ENCODE measurements around the gene CTDSP2.
"Not testable (repeated sequence)": the region's sequence is repeated elsewhere in the genome, so short reads cannot be mapped to it uniquely, and the experiment has no call there.

CTDSP2 gene

DNA sequence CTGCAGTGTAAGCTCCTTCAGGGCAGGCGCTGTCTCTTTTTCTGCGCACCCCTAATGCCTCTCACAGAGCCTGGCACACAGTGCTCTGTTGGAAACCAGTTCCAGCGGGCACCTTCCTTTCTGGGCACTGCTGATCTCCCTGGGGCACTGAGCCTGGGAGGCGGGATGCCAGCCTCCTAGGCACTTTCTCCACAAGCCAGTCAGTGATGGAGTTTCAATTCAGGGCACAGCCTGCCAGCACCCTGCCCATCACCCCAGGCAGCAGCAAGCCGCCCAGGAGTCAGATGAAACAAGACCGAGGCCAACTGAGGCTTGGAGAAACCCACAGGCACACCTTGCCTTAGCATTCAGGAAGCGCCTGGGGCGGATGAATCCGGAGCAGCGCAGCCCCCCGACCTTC is 5.7 kb upstream of the CTDSP2 start:
- DNase-seq: no peak

DNA sequence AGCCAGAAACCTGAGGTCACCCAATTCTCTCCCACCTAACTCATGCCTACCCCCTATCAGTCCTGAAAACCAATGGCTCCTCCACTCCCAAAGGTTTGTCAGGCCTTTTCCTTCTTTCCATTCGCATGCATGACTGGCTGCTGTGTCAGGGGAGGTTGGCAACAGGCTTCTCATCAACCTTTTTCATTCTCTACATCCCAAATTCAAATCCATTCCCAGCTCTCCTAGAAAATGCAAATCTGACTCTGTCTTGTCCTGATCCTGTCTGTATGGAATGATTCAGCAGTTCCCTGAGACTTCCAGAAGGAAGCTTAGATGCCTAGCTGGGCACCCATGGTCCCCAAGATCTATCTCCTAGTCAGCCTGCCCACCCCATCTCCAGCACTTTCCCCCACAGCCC is 5.0 kb upstream of the CTDSP2 start:
- DNase-seq: no peak

DNA sequence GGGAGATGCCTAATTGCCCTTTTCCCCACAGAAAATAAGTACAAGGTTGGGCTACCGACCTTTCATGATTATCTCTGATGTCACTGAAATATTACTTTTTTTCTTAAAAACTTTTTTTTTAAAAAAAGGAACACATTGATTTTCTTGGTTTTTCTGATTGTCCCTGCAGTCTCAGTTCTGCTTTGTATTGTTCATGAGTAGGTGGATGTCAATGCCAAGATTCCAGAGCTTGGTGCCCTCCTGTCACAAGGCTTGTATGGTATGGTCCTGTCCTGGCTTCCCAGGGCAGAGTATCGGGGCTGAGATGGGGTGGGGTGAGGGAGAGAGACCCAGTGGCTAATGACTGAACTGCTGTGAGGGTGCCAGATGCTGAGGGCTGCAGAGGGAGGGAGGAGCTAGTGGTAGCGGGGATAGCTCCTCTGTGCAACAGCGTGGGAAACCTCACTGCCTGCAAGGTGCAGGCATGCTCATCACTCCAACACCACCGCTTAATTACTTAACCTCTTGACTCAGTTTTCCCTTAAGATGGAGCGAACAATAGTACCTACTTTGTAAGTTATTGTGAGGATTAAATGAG is 4.4 kb upstream of the CTDSP2 start:
- DNase-seq: no peak

DNA sequence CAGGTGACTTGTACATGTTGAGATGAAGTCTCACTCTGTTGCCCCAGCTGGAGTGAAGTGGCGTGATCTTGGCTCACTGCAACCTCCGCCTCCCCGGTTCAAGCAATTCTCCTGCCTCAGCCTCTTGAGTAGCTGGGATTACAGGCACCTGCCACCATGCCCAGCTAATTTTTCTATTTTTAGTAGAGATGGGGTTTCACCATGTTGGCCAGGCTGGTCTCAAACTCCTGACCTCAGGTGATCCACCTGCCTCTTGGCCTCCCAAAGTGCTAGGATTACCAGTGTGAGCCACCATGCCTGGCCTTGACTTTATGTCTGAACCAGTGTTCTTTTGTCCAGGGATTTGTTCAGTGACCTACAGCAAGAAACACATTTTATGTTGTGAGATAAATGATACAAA is 2.9 kb upstream of the CTDSP2 start:
- not testable (repeated sequence) for DNase-seq

DNA sequence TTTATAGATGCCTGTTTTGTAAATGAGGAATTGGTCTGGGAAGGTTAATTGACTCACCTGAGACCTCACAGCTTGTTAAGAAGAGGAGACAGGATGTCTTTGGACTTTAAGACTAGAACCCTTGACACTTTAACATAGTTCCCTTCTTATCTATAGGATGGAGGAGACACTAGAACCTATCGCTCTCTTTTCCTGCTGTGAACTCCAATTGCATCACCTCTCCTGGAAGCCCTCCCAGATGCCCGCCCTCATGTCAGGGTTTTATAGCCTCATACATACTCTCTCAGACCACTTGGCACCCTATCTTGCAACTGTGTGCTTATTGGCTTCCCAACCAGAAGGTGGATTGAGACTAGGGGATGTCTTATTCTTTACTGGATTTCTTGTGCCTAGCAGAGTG is 2.5 kb upstream of the CTDSP2 start:
- DNase-seq: no peak

DNA sequence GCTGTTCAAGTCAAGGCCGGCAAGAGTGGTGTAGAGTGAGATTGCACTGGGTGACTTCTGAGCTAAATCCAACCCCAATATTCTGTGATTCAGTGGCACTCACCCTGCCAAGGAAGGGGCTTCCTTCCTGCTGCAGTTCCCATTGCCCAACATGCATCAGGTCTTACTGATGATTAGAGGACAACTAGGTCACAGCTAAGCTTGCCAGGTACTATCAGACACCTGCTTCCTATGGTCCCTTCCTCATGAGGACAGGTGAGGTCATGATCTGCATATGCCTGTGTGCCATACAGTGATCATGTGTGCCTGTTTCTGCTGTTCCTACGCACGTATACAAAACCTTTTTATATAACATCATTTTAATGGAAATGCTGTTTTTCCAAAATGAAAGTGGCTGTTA is 1.7 kb upstream of the CTDSP2 start:
- no peak for DNase-seq

DNA sequence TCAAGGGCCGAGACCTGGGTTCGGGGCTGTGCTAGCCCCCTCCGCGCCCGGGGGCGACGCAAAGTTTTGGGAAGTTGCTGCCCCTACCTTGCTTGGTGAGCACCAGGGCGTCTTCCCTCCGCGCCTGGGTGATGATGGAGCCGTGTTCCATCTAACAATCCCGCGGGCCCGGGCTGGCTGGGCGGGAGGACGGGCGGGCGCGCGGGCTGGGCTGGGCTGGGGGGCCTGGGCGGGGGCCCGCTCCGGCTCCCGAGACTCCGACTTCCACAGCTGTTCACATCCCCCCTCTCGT is 298 bp downstream of the CTDSP2 start:
- no peak for DNase-seq

DNA sequence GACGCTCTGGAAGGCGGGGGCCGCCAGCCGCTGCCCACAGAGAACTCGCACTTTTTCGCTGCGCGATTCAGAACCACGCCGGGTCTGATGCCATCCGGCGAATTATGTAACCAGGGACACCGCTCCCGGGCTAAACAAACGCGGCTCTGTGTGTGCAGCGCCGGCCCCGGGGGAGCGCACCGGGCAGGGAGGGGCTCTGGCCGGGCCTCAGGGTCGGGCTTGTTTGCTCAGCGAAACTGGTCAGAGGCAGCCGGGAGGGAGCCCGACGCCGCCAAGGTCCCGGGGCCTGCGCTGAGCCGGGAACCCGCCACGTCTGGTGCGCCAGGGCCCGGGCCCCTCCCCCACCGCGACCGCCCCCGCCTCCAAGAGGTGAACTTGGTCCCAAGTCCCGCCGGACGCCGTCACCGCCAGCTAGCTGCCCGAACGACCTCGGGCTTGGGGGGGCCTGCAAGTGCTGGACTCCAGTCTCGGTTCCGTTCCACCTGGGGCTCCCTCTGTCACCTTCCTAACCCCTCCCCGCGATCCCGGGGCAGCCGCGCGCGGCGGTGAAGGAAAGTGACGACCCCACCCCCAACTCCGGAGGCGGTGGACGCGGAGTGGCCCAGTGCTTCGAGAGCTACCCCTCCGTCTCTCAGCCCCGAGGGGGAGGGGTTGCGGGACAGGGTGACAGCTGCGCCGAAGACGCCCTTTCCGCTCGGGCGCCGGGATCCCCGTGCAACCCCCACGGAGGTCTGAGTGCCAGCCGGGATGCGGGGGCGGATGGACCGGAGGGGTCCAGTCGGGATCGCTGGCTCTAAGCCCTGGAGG is 848 bp downstream of the CTDSP2 start:
- DNase-seq: peak; percentile 79

DNA sequence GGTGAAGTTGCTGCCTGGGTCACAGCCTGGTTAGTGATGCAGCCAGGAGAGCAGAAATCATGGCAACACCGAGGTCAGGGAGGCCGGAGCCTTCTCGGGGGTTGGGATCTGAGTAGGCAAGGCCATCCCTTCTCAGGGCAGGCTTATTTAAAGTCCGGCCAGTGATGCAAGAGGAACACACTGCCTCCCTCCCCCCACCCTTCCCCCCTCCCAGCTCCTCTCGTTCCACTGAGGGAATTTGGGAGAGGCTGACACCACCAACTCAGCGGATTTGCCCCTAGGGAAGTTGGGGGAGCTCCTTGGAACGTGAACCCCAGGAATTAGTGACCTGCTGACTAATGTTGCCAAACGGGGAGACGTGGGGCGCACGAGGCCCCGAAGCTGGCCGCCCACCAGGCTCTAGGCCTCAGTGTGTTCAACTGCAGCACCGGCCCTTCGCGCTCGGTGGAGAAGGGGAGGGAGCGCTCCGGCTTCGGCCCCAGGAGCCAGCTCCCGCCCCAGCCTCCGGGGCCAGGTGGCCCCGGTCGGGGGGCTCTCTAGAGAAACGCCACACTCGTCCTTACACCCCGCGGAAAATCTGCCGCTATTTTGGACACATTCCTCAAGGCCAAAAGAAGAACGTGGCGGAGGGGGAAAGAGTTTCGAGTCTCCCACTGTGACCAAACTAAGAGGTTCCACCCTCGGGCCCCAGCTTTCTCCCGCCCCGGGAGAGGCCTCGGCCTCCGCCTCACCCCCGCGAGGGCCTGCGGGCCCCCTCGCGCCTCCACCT is 1.6 kb downstream of the CTDSP2 start:
- peak; percentile 51 for DNase-seq

DNA sequence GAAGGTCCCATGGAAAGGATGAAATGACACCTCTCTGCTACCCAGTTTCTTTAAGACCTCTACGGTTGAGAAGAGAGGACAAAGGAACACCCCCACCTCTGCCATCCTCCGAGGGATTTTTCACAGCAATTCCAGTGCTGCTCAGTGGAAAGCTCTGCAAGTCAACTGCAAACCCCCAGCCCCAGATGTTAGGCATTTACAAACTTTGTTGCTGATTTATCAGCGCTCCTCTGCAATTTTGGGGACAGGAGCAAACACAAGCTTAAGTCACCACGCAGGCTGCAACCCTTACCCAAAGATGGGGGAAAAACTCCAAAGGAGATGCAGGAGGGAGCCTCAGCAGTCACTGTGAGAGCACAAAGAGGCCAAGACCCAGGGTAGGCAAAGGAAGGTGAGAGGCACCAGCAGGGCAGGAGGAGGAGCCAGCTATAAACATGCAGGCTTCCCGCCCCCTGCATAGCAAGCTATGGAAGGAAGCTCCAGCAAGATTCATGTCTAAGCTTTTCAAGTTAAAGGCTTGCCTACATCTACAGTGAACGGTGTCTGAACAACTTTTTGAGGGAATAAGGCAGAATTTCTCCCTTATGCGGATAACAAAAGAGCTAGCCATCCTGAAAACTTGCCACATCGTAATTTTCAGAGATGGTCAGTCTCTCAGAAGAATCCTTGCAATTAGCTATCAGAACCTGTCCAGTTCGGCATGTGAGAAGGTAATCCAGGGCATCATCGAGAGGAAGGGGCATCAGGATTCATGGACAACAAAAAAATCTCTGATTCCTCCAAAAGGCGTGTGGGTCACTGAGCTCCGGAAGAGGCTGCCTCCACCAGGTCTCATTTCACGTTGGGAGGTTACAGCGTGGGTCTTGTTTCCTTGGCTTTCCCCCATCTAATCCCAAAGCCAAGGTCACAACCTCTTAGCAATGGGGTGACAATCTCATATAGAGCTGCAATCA is 3.9 kb downstream of the CTDSP2 start:
- DNase-seq: peak; percentile 62

DNA sequence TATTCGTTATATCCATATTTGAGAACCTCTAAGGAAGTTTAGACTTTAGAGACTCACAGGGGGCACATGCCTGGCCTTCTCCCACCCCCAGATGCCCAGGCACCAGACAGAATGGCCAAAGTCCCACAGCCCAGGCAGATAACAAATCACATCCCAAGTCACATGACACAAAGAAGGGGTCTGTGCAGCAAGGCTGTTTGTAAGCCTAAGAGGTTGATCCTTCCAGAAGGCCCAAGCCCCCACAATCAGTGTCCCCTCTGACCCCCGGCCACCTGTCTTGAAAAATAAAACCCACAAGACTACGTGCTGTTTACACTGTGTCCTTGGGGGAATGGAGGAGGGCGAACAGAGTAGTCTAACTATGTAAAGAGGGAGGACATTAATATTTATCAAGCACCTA is 5.1 kb downstream of the CTDSP2 start:
- no peak for DNase-seq

DNA sequence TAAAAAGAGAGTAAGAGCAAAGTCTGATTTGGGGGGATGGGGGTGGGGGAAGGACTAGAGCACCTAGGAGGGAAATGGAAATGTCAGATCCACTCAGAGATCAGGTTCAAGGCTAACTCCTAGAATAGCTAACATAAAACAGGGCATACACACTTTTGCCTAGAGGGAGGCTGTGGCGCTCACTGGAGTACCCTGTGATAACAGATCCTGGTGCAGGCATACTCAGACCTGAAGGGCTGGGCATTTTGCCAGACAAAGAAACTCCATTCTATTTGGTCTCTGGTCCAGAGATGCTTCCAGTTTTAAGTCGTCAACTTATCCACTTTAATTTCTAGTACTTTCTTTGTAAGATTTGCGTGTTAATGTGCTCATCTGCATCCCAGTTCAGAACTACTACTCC is 5.8 kb downstream of the CTDSP2 start:
- DNase-seq: no peak

DNA sequence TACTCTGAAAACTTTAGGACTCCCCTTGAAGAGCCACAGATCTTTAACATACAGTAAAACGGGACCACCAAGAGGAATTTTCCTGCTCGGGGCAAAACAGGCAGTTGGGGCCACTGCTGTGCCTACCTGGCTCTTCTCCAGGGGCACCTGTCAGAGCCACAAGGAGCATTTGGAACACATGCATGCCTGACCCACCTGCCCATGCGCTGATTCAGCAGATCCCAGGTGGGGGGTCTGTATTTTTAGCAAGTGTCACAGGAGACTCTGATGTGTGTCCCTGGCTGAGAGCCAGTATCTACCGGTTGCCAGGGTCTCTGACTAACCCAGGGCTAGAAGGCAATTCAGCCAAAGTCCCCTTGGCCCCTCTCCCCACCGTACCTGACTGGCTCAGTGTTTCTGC is 6.5 kb downstream of the CTDSP2 start:
- DNase-seq: no peak

DNA sequence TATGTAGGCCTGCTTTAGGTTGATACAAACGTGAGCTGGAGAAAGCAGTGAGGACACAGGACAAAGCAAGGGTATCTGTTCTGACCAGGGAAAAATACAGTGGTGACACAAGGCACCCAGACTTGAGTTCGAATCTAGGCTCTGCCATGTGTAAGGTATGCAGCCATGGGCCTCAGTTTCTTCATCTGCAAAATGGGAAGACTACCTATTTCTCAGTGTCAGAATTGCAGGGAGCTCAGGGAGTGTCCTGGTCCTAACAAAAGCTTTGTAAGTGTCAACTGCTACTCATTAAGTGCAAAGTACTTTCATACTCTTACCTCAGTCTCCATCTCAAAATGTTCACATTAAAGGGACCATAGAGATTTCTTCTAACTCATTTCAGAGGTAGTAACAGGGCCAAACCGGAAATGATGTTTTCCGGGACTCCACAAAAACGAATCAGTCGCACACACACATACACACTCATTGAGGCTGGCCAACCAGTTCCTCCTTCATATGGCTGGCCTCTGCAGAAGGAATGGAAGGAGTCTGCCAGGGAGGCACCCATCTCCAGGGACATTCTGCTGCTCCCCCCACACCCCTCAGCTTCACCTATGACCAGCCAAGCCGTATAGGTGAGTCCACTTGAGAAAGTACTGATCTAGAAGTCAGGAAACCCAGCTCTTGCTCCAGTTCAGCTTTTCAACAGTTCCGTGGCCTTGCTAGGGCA is 7.8 kb downstream of the CTDSP2 start:
- peak; percentile 62 for DNase-seq

DNA sequence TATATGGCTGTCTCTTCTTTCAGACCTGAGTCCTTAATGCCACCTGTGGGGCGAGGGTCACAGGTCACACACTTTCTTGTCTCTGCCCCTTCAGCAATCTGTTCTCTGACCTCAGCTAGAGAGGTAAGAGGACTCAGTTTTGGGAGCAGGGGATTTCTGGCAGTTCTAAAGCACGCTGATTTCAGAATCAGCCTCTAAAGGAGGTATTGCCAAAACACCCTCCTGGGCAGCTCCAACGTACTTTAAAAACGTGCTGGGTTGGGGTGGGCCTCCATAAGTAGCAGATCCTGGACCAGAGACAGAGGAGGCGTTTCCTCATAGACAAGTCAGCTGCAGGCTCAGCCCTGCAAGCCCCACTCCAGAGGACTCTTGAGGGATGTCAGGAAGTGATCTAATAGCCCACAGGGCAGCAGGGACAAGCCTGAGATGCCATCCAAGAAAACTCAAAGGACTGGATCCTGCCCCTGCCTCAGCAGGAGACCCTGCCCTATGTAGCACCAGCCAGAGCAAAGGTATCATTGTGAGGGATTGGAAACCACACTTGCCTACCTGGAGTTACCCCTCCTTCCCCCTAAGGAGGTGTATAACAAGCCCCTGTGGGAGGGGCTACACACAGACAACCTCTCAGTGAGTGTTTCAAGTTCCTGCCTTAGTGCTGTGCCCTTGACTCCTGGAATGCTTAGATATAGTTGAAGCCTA is 8.5 kb downstream of the CTDSP2 start:
- DNase-seq: no peak

DNA sequence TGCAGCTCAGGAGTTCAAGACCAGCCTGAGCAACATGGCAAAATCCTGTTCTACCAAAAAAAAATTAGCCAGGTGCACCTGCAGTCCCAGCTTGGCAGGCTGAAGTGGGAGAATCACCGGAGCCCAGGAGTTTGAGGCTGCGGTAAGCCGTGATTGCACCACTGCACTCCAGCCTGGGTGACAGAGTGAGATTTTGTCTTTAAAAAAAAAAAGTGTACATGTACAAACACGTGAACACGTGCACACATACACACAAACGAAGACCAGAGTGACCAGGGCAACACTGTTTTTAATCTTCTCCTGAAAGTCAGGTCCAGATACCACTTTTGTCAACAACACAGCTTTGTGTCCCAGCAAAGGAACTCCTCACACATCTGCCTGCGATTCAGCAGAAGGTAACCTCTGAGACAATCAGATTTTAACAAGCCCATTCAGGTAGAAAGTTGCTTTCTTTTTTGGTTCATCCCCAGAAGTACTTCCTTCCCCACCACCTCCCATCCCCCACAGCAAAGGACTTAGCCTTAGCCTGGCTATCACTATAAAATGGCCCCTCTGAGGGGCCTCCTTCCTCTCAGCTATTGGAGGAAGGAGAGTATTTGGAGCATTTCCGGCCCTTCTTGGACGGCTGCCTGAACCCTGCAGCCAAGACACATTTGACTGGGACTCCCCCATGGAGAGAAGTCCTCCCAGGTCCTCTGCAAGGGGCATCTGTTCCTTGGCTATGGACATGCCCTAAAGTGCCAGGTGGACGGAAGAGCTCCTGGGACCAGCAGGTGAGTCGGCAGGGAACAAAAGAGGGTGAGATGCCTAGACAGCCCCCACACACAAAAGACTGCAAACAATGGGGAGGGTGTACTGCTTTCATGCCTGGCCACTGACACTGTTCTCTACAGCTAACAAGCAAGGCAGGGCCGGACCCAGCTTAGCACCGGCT is 9.8 kb downstream of the CTDSP2 start:
- DNase-seq: peak; percentile 58

DNA sequence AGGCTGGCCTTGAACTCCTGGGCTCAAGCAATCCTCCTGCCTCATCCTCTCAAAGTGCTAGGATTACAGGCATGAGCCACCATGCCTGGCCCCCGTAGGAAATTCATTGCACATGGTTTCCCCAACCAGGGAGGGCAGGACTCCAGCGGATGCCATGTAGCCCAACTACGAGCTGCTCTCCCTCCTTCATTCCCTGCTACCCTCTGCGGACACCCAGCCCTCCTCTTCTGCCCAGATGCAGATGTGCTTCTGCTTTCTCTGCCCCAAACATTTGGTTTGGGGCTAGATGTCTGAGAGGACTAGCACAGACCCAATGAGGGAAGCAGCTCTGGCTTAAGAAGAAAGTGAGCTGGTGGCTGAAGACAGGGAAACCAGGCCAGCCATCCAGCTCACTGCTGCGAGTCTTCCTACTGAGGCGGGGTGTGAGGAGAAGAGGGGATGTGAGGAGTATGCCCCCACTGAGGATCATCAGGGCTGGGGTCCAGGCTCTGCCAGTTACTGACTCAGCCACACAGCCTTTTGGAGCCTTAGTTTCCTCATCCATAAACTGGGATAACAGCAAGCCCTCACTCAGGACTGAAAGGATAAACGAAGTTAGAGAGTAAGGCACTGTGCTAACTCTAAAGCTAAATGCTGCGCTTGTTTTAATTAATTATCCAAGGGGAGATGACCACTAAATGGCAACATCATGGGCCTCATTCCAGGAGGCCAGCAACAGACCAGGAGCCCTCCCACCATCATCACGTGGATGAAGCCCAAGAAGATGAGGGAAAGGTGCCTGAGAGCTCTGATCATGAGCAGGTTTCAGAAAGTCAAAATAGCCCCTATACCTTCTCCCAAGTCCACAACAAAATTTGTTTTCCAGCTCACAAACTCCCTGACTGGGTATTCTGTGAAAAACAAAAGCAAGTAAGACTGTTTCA is 10.9 kb downstream of the CTDSP2 start:
- no peak for DNase-seq

DNA sequence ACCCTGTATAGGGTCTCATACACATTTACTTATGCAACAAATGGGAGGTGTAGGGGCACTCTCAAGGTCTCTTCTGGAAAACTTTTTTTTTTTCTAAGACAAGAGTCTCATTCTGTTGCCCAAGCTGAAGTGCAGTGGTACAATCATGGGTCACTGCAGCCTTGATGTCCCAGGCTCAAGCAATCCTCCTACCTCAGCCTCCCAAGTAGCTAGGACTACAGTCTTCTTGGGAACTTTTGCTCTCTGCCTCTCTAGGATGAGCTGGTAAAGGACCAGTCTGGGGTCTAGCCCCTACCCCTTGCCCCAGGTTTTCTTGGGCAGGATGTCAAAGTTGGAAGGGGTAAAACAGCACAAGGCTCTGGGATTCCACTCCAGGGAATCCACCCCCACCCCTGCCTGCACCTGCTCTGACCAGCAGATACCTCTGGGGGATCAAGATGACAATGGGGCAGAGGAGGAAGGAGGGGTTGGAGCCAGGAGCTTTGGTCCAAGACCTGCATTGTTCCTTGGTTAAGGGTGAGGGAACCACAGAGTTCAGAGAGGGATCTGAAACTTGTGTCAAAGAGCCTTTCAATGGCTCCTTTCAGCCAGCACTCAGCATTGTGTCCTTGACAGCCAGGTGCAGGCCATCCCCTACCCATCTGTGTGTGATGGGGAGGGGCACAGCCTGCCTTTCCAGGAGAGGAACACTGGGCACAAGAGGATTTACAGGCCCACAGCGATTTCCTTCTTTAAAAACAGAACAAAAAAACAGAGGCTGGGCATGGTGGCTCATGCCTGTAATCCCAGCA is 12.2 kb downstream of the CTDSP2 start:
- no peak for DNase-seq

DNA sequence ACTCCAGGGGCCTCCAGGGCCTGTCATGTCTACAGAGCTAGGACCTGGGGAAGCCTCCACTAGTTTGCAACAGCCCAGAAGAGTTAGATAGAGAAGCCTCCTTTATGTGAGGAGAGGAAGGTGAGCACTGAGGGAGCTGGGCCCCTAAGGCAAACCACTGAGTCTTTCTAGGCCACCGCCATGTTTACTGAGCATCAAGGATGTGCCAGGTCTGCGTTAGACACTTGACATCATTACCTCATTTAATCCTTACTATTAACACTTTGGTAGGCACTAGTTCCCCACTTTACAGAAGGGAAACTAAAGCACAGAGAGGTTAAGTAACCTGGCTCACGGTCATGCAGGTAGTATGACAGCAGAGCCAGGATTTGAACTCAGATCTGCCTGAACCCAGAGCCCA is 12.9 kb downstream of the CTDSP2 start:
- no peak for DNase-seq

All from stimulated activated CD4-positive, alpha-beta T cell treated with anti-CD3 and anti-CD28 coated beads, Interleukin-15, amount 100 ng/mL, for 24 hours (primary cell).